GM12878 (cell line): ENCODE data around the gene STX19. TPM values are rescaled to one million over a fixed set of nuclear protein-coding genes. Genes with fewer than 3 reads are reported as not detected.

Experiments used
- ATAC-seq: fragments of 200-7000 bp; cut with Tn5 transposase; 3 replicates; pipeline ENCODE4 v1.9.1; 2020; ENCODE audit warnings: mild to moderate bottlenecking, moderate library complexity
- BruUV-seq: library from RNA; stranded (reverse); fragments of 400-500 nt; replicated peaks from 2 replicates; lab custom pipeline; 2021; lab: Mats Ljungman, UMichigan
- CTCF ChIA-PET: fragments of 300-600 bp; sonication (Branson Sonifier 250); formaldehyde crosslinking; extraction: SDS; loops from one replicate; lab custom pipeline; 2021; ENCODE audit warnings: inconsistent platforms; lab: Yijun Ruan, JAX
- POLR2A ChIA-PET: fragments of 350-600 bp; formaldehyde crosslinking; extraction: SDS; loops from one replicate; lab custom pipeline; 2021; ENCODE audit warnings: inconsistent platforms; lab: Charles Lee
- RAD21 ChIA-PET: fragments of 300-600 bp; sonication (Branson Sonifier 250); formaldehyde crosslinking; loops from one replicate; lab custom pipeline; 2023; ENCODE audit warnings: antibody characterized with exemption; ENCODE audit not compliant: unreplicated experiment; lab: Charles Lee
- SMC1A ChIA-PET: fragments of 300-600 bp; sonication (Branson Sonifier 250); formaldehyde crosslinking; loops from one replicate; lab custom pipeline; 2023; ENCODE audit not compliant: unreplicated experiment, uncharacterized antibody; lab: Charles Lee
- DNase-seq: peaks from one replicate; pipeline ENCODE4 v3.0.0-alpha.2; 2011; ENCODE audit warnings: low read depth, low spot score
- FAIRE-seq: peaks from 3 replicates; lab custom pipeline; 2011; peaks lifted over from hg19 to GRCh38; lab: Jason Lieb, UNC
- H2AFZ ChIP-seq: 2 replicates; pipeline ENCODE4 v1.6.0; 2011; ENCODE audit warnings: low read depth, low read length, control low read depth; ENCODE audit not compliant: control insufficient read depth
- H3K27ac ChIP-seq: 2 replicates; pipeline ENCODE4 v1.5.1; 2011; ENCODE audit warnings: control low read depth; ENCODE audit not compliant: control insufficient read depth, insufficient read depth
- H3K27me3 ChIP-seq, 2 experiments: replicated peaks in 1 of 2; 2 replicates each; pipeline versions ENCODE4 v1.6.0 to v1.6.1; 2011; ENCODE audit warnings: low read length in 1 of 2; ENCODE audit not compliant: control insufficient read depth in 2 of 2, insufficient read depth in 2 of 2
- H3K36me3 ChIP-seq, 2 experiments: 2 replicates each; pipeline ENCODE4 v1.5.1; 2011; ENCODE audit warnings: low read length in 1 of 2; ENCODE audit not compliant: control insufficient read depth in 2 of 2, insufficient read depth in 2 of 2
- H3K4me1 ChIP-seq: 2 replicates; pipeline ENCODE4 v1.6.1; 2011; ENCODE audit warnings: mild to moderate bottlenecking, low read length, moderate library complexity, mixed read lengths; ENCODE audit not compliant: control insufficient read depth, insufficient read depth
- H3K4me2 ChIP-seq: 2 replicates; pipeline ENCODE4 v1.6.0; 2011; ENCODE audit warnings: control low read depth; ENCODE audit not compliant: control insufficient read depth, insufficient read depth
- H3K4me3 ChIP-seq: fragments of 200-600 bp; sonication (generic); 2 replicates; pipeline ENCODE4 v1.5.1; 2016
- H3K79me2 ChIP-seq: 2 replicates; pipeline ENCODE4 v1.6.0; 2011; ENCODE audit warnings: low read length; ENCODE audit not compliant: control insufficient read depth, insufficient read depth
- H3K9ac ChIP-seq: 2 replicates; pipeline ENCODE4 v1.8.0; 2011; ENCODE audit warnings: low read length, control low read depth, mixed read lengths; ENCODE audit not compliant: control insufficient read depth, insufficient read depth
- H3K9me3 ChIP-seq: replicated peaks from 3 replicates; pipeline ENCODE4 v1.5.1; 2011; ENCODE audit warnings: mild to moderate bottlenecking, low read length; ENCODE audit not compliant: control insufficient read depth, insufficient read depth
- H4K20me1 ChIP-seq: 2 replicates; pipeline ENCODE4 v1.6.0; 2011; ENCODE audit not compliant: control insufficient read depth, insufficient read depth
- CBFB ChIP-seq: IDR thresholded peaks from 2 replicates; pipeline ENCODE4 v1.6.1; 2016; ENCODE audit warnings: antibody characterized with exemption, low read depth
- LARP7 ChIP-seq: fragments of 450-650 bp; IDR thresholded peaks from 2 replicates; pipeline ENCODE4 v1.6.1; 2017; ENCODE audit warnings: mild to moderate bottlenecking
- PML ChIP-seq: IDR thresholded peaks from 2 replicates; pipeline ENCODE4 v1.6.1; 2012; ENCODE audit warnings: low read length, inconsistent platforms
- RBBP5 ChIP-seq: fragments of 200-600 bp; sonication (generic); conservative IDR thresholded peaks from 2 replicates; pipeline ENCODE4 v1.6.1; 2016
- STAT3 ChIP-seq: IDR thresholded peaks from 2 replicates; pipeline ENCODE4 v1.6.1; 2011; ENCODE audit warnings: low read depth, low read length, improper control_type of control experiment
- ZNF622 ChIP-seq: fragments of 450-650 bp; IDR thresholded peaks from 2 replicates; pipeline ENCODE4 v1.6.1; 2017; ENCODE audit warnings: mild to moderate bottlenecking, inconsistent platforms
- WGBS: methylation state at CpG from one replicate; pipeline ENCODE4 v1.1.6; 2016; ENCODE audit warnings: low lambda C conversion rate; ENCODE audit not compliant: insufficient replicate concordance, insufficient coverage; ENCODE audit errors: missing lambda C conversion rate; 5-methylcytosine and 5-hydroxymethylcytosine counted together
- in situ Hi-C: fragments of 300-500 bp; cut with MboI; formaldehyde crosslinking; loops from 9 replicates; pipeline ENCODE4 v1.14.3; 2018; ENCODE audit warnings: mixed read lengths
- intact Hi-C: fragments of 100-400 bp; cut with micrococcal nuclease; formaldehyde crosslinking; loops from one replicate; pipeline ENCODE4 v1.14.2; 2022; ENCODE audit not compliant: unreplicated experiment
- polyA plus RNA-seq, 11 experiments: library from polyadenylated mRNA; depleted of rRNA in 4 of 11; unstranded in 6 of 11; stranded (reverse) in 5 of 11; fragments of >200 nt; fragmentation: Nextera tagmentation in 4 of 11; fragmentation: Illumina TruSeq in 1 of 11; extraction: Ambion mirVana in 4 of 11; extraction: Trizol in 1 of 11; gene quantifications; 1 replicate in 1 of 11; 2 replicates in 10 of 11; pipeline versions ENCODE4 v1.2.1 to v1.2.3, GENCODE V29; 2011 to 2016; ENCODE audit warnings: inconsistent platforms in 2 of 11, missing spikeins in 2 of 11, low read depth in 1 of 11
- total RNA-seq, 4 experiments: library from RNA; depleted of rRNA in 3 of 4; stranded (reverse); fragments of >200 nt in 3 of 4; fragmentation: Illumina TruSeq in 1 of 4; extraction: Trizol in 1 of 4; gene quantifications; 2 replicates each; pipeline versions ENCODE4 v1.2.1 to v1.2.3, GENCODE V29; 2013 to 2021
- TF ChIP-seq, protein P1 (sequence below): fragments of 450-650 bp; IDR thresholded peaks from 2 replicates; pipeline ENCODE4 v1.6.1; 2017; ENCODE audit warnings: mild to moderate bottlenecking
- TF ChIP-seq, protein P2 (sequence below): fragments of 150-350 bp; IDR thresholded peaks from 2 replicates; pipeline ENCODE4 v1.6.1; 2014; ENCODE audit warnings: mild to moderate bottlenecking, low read depth, low read length
- TF ChIP-seq, protein P3 (sequence below), 3 experiments: IDR thresholded peaks in 2 of 3; conservative IDR thresholded peaks in 1 of 3; 2 replicates each; pipeline ENCODE4 v1.5.1; 2011; ENCODE audit warnings: low read depth in 3 of 3, low read length in 3 of 3, mild to moderate bottlenecking in 3 of 3, control low read depth in 2 of 3, moderate library complexity in 2 of 3, inconsistent platforms in 1 of 3, mixed read lengths in 1 of 3; ENCODE audit not compliant: control insufficient read depth in 2 of 3, insufficient read depth in 1 of 3; ENCODE audit errors: extremely low read depth in 1 of 3
- TF ChIP-seq, protein P4 (sequence below): IDR thresholded peaks from 2 replicates; pipeline ENCODE4 v1.6.1; 2011; ENCODE audit warnings: low read depth, mild to moderate bottlenecking, low read length, moderate library complexity, borderline replicate concordance; ENCODE audit errors: extremely low read depth

STX19 gene
- total and polyA plus RNA-seq, 10 of the 15 experiments (the other 5 are each of a cell fraction or from before 2014, with no cell fraction given) = 0.10 to 0.14 (median 0.11) TPM; not detected in 7

DNA sequence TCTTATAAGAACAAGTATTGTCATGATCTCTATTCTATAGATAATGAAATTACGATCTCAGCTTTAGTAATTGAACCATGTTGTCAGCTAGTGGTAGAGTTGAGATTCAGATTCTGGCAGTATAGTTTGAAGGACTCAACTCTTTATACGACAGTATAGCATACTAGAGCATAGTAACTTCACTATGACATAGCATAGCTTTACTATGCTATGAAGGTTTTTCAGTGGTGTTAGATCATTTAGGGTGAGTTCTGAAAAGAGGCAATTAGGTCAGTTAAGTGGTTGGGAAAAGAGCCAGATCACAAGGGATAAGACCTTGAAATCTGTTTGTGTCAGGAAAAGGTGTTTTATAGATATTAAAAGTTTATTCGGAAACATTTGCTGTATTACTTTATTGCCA, 8.1 kb downstream of the STX19 start (continued):
- TF ChIP-seq, protein P1, sequence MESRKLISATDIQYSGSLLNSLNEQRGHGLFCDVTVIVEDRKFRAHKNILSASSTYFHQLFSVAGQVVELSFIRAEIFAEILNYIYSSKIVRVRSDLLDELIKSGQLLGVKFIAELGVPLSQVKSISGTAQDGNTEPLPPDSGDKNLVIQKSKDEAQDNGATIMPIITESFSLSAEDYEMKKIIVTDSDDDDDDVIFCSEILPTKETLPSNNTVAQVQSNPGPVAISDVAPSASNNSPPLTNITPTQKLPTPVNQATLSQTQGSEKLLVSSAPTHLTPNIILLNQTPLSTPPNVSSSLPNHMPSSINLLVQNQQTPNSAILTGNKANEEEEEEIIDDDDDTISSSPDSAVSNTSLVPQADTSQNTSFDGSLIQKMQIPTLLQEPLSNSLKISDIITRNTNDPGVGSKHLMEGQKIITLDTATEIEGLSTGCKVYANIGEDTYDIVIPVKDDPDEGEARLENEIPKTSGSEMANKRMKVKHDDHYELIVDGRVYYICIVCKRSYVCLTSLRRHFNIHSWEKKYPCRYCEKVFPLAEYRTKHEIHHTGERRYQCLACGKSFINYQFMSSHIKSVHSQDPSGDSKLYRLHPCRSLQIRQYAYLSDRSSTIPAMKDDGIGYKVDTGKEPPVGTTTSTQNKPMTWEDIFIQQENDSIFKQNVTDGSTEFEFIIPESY = no peak
- TF ChIP-seq, protein P2, sequence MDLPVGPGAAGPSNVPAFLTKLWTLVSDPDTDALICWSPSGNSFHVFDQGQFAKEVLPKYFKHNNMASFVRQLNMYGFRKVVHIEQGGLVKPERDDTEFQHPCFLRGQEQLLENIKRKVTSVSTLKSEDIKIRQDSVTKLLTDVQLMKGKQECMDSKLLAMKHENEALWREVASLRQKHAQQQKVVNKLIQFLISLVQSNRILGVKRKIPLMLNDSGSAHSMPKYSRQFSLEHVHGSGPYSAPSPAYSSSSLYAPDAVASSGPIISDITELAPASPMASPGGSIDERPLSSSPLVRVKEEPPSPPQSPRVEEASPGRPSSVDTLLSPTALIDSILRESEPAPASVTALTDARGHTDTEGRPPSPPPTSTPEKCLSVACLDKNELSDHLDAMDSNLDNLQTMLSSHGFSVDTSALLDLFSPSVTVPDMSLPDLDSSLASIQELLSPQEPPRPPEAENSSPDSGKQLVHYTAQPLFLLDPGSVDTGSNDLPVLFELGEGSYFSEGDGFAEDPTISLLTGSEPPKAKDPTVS = no peak
- TF ChIP-seq CBFB = no peak
- TF ChIP-seq, all 136 proteins: peak for 0

DNA sequence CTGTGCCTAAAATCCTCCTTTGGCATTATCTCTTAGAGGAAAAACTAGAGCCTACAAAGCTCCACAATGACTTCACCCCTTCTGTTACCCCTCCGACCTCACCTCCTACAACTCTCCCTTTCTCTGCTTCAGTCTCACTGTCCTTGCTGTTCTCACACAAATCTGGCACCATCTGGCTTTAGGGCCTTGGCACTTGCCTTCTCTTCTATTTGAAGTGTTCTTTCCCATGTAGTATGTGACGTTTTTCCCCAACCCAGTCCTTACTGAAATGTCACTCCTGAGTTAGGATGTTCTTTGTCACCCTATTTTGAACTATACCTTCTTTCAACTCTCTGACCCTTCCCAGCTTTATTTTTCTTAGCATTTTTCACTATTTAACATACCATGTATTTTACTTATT, 8.7 kb downstream of the STX19 start:
- CTCF ChIA-PET = interaction anchor here (3.0 kb wide), 1 partner anchor 18 kb away, joined by 9 read pairs; no protein-coding TSS in a partner anchor
- in situ Hi-C loops = no loop called here
- POLR2A ChIA-PET = no interaction called here

More for the DNA sequence above, 8.7 kb downstream of the STX19 start:
- no peaks in the 10 kb centered on the region for H4K20me1 ChIP-seq
- no peaks in the 10 kb centered on the region for H3K27me3 ChIP-seq
- no peaks in the 10 kb centered on the region for H3K9me3 ChIP-seq
- intact Hi-C loops = no loop called here
- no peak for ATAC-seq
- no peak overlapping the region for H3K4me3 ChIP-seq
- RAD21 ChIA-PET = interaction anchor here (2.7 kb wide), 1 partner anchor 15 kb away, joined by 6 read pairs; no protein-coding TSS in a partner anchor
- no peak for FAIRE-seq
- 56% methylated on average over 2 of the region's 2 CpGs for WGBS
- TF ChIP-seq, protein P2 = no peak
- TF ChIP-seq RBBP5 = no peak
- no peak for TF ChIP-seq STAT3
- no peak for TF ChIP-seq ZNF622
- no peak for TF ChIP-seq LARP7
- TF ChIP-seq, protein P3, sequence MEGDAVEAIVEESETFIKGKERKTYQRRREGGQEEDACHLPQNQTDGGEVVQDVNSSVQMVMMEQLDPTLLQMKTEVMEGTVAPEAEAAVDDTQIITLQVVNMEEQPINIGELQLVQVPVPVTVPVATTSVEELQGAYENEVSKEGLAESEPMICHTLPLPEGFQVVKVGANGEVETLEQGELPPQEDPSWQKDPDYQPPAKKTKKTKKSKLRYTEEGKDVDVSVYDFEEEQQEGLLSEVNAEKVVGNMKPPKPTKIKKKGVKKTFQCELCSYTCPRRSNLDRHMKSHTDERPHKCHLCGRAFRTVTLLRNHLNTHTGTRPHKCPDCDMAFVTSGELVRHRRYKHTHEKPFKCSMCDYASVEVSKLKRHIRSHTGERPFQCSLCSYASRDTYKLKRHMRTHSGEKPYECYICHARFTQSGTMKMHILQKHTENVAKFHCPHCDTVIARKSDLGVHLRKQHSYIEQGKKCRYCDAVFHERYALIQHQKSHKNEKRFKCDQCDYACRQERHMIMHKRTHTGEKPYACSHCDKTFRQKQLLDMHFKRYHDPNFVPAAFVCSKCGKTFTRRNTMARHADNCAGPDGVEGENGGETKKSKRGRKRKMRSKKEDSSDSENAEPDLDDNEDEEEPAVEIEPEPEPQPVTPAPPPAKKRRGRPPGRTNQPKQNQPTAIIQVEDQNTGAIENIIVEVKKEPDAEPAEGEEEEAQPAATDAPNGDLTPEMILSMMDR (IDR thresholded peaks at IDR 0.05 in 2 of 3, conservative IDR thresholded peaks at IDR 0.05 in 1 of 3; ENCODE audit: control insufficient read depth in 2 of 3, extremely low read depth in 1 of 3, insufficient read depth in 1 of 3, low read depth in 3 of 3, low read length in 3 of 3) = no peak
- no peak for TF ChIP-seq PML
- TF ChIP-seq, protein P4, sequence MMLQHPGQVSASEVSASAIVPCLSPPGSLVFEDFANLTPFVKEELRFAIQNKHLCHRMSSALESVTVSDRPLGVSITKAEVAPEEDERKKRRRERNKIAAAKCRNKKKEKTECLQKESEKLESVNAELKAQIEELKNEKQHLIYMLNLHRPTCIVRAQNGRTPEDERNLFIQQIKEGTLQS = no peak
- SMC1A ChIA-PET = interaction anchor here (1.5 kb wide), 1 partner anchor 14 kb away, joined by 3 read pairs; no protein-coding TSS in a partner anchor
- no peak overlapping the region for H2AFZ ChIP-seq
- H3K27ac ChIP-seq = no peak overlapping the region
- no peak overlapping the region for H3K9ac ChIP-seq
- no peak overlapping the region for H3K4me2 ChIP-seq
- H3K36me3 ChIP-seq = no peaks in the 10 kb centered on the region
- no TSS peak for BruUV-seq
- no peaks in the 10 kb centered on the region for H3K79me2 ChIP-seq
- H3K4me1 ChIP-seq = no peaks in the 10 kb centered on the region
- no peak for DNase-seq
